Measurements from ENCODE around the gene OR52H1.

Gene OR52H1

GRCh38 chr11:5505363-5506048, 42.8 kb downstream of the OR52H1 start:
- no peak for TF ChIP-seq CTCF (IDR thresholded peaks at IDR 0.05; ENCODE audit: low read length)
- TF ChIP-seq EZH2 (IDR thresholded peaks at IDR 0.05; ENCODE audit: borderline replicate concordance, low read length) = no peak
- H3K36me3 ChIP-seq (ENCODE audit: insufficient read depth, low read length) = no peaks in the 10 kb centered on the region
- no peaks in the 10 kb centered on the region for H3K79me2 ChIP-seq (ENCODE audit: insufficient read depth, low read length)
- H3K4me1 ChIP-seq (ENCODE audit: insufficient read depth, low read length, severe bottlenecking) = no peaks in the 10 kb centered on the region
- H3K27me3 ChIP-seq (ENCODE audit: insufficient read depth, low read length) = no peaks in the 10 kb centered on the region; the same call in 1 of the 2 replicates
- H3K9me2 ChIP-seq (ENCODE audit: low read depth, low read length) = no peaks in the 10 kb centered on the region
- H3K4me3 ChIP-seq (ENCODE audit: low read depth, low read length, poor library complexity, severe bottlenecking) = no peak overlapping the region
- H4K20me1 ChIP-seq (ENCODE audit: insufficient read depth, low read length) = no peaks in the 10 kb centered on the region
- H3F3A ChIP-seq (ENCODE audit: insufficient read depth, low read length) = no peaks in the 10 kb centered on the region
- no peak overlapping the region for H2AFZ ChIP-seq (ENCODE audit: low read length)
- no peak overlapping the region for H3K27ac ChIP-seq (ENCODE audit: low read depth, low read length, poor library complexity, severe bottlenecking)
- no peak overlapping the region for H3K9ac ChIP-seq (ENCODE audit: low read length)
- no peaks in the 10 kb centered on the region for H3K9me3 ChIP-seq (ENCODE audit: low read length)
- H3K4me2 ChIP-seq (ENCODE audit: low read length) = no peak overlapping the region

- no peaks in the 10 kb centered on the region for H3K79me2 ChIP-seq (ENCODE audit: insufficient read depth, low read length)
- H3K9me2 ChIP-seq (ENCODE audit: low read depth, low read length) = no peaks in the 10 kb centered on the region
- no peak overlapping the region for H3K4me3 ChIP-seq (ENCODE audit: low read depth, low read length, poor library complexity, severe bottlenecking)
- no peak overlapping the region for H2AFZ ChIP-seq (ENCODE audit: low read length)
- H3K4me2 ChIP-seq (ENCODE audit: low read length) = no peak overlapping the region
- no peaks in the 10 kb centered on the region; the same call in 1 of the 2 replicates for H3K27me3 ChIP-seq (ENCODE audit: insufficient read depth, low read length)
- no peaks in the 10 kb centered on the region for H3F3A ChIP-seq (ENCODE audit: insufficient read depth, low read length)
- no peaks in the 10 kb centered on the region for H3K36me3 ChIP-seq (ENCODE audit: insufficient read depth, low read length)
- no peak overlapping the region for H3K27ac ChIP-seq (ENCODE audit: low read depth, low read length, poor library complexity, severe bottlenecking)
- no peaks in the 10 kb centered on the region for H4K20me1 ChIP-seq (ENCODE audit: insufficient read depth, low read length)
- no peaks in the 10 kb centered on the region for H3K9me3 ChIP-seq (ENCODE audit: low read length)
- H3K4me1 ChIP-seq (ENCODE audit: insufficient read depth, low read length, severe bottlenecking) = no peaks in the 10 kb centered on the region
- no peak for TF ChIP-seq CTCF (IDR thresholded peaks at IDR 0.05; ENCODE audit: low read length)
- no peak for TF ChIP-seq EZH2 (IDR thresholded peaks at IDR 0.05; ENCODE audit: borderline replicate concordance, low read length)
- no peak overlapping the region for H3K9ac ChIP-seq (ENCODE audit: low read length)
Measured at GRCh38 chr11:5504403-5504921, 43.9 kb downstream of the OR52H1 start.

GRCh38 chr11:5500393-5500801, 47.9 kb downstream of the OR52H1 start:
- TF ChIP-seq CTCF (IDR thresholded peaks at IDR 0.05; ENCODE audit: low read length) = no peak
- TF ChIP-seq EZH2 (IDR thresholded peaks at IDR 0.05; ENCODE audit: borderline replicate concordance, low read length) = no peak
- Histone ChIP-seq H3K36me3 (ENCODE audit: insufficient read depth, low read length) (no peaks in the 10 kb centered on the region), H3K9ac (ENCODE audit: low read length) (no peak overlapping the region), H3K4me3 (ENCODE audit: low read depth, low read length, poor library complexity, severe bottlenecking) (no peak overlapping the region), H2AFZ (ENCODE audit: low read length) (no peak overlapping the region), H3K4me1 (ENCODE audit: insufficient read depth, low read length, severe bottlenecking) (no peaks in the 10 kb centered on the region), H3K27ac (ENCODE audit: low read depth, low read length, poor library complexity, severe bottlenecking) (no peak overlapping the region), H3K4me2 (ENCODE audit: low read length) (no peak overlapping the region), H3K9me2 (ENCODE audit: low read depth, low read length) (no peaks in the 10 kb centered on the region), H3K79me2 (ENCODE audit: insufficient read depth, low read length) (no peaks in the 10 kb centered on the region), H3F3A (ENCODE audit: insufficient read depth, low read length) (no peaks in the 10 kb centered on the region), H3K9me3 (ENCODE audit: low read length) (no peaks in the 10 kb centered on the region), H4K20me1 (ENCODE audit: insufficient read depth, low read length) (no peaks in the 10 kb centered on the region), H3K27me3 (ENCODE audit: insufficient read depth, low read length) (no peaks in the 10 kb centered on the region; the same call in 1 of the 2 replicates)
